Spleen (tissue), 7 donors: ENCODE measurements around the gene PARD3B.

Source experiments
- CTCF ChIP-seq, 11 experiments: fragments of 200-600 bp in 7 of 11; fragments of 450-650 bp in 4 of 11; sonication (generic) in 4 of 11; IDR thresholded peaks in 8 of 11; conservative IDR thresholded peaks in 3 of 11; 1 replicate in 7 of 11; 2 replicates in 4 of 11; pipeline versions ENCODE4 v1.4.0 to v1.8.0; 2016 to 2021; ENCODE audit warnings: antibody characterized with exemption in 11 of 11, inconsistent platforms in 4 of 11, mild to moderate bottlenecking in 1 of 11
- POLR2A ChIP-seq, 3 donors: fragments of 450-650 bp; IDR thresholded peaks; one replicate each; pipeline ENCODE4 v1.5.1; 2017; ENCODE audit warnings: antibody characterized with exemption in 3 of 3, mild to moderate bottlenecking in 1 of 3
- donor health status: DM: no; HTN: no; CAD: no; lungs with moderate emphysema.
- donor health status: DM: no; HTN: no; CAD: no.
- donor health status: DM: no; HTN: no; CAD: no.

GRCh38 chr2:204670124-204670523 is 124.8 kb downstream of the PARD3B start:
- TF ChIP-seq POLR2A (IDR thresholded peaks at IDR 0.05) (no peak), CTCF (IDR thresholded peaks at IDR 0.05 in 8 of 11, conservative IDR thresholded peaks at IDR 0.05 in 3 of 11) (no peak)
